Activated CD4-positive, alpha-beta memory T cell treated with anti-CD3 and anti-CD28 coated beads for 36 hours (primary cell): ENCODE data around the gene MEGF6. TPM values are rescaled to one million over a fixed set of nuclear protein-coding genes. Genes with fewer than 3 reads are reported as not detected.

Experiments
- CTCF ChIA-PET: fragments of 350-600 bp; sonication (Branson Sonifier 250); formaldehyde crosslinking; loops from one replicate; lab custom pipeline; 2021; ENCODE audit warnings: antibody characterized with exemption, inconsistent platforms; lab: Charles Lee
- POLR2A ChIA-PET: fragments of 350-600 bp; sonication (Branson Sonifier 250); formaldehyde crosslinking; loops from one replicate; lab custom pipeline; 2021; ENCODE audit warnings: antibody characterized with exemption; lab: Charles Lee
- DNase-seq: peaks from one replicate; pipeline ENCODE4 v3.0.0-alpha.2; 2020
- H3K27ac Mint-ChIP-seq: one replicate; pipeline ENCODE4 v1.8.0; 2021; ENCODE audit warnings: mixed read lengths
- H3K27me3 Mint-ChIP-seq: one replicate; pipeline ENCODE4 v1.8.0; 2021; ENCODE audit warnings: mixed read lengths
- H3K36me3 Mint-ChIP-seq: one replicate; pipeline ENCODE4 v1.8.0; 2021; ENCODE audit warnings: mixed read lengths
- H3K4me1 Mint-ChIP-seq: one replicate; pipeline ENCODE4 v1.8.0; 2021; ENCODE audit warnings: low read depth, mixed read lengths
- H3K4me3 Mint-ChIP-seq: one replicate; pipeline ENCODE4 v1.8.0; 2021; ENCODE audit warnings: mild to moderate bottlenecking, mixed read lengths
- H3K9me3 Mint-ChIP-seq: one replicate; pipeline ENCODE4 v1.8.0; 2021; ENCODE audit warnings: mixed read lengths
- intact Hi-C: fragments of 100-400 bp; cut with micrococcal nuclease; formaldehyde crosslinking; loops from one replicate; pipeline ENCODE4 v1.15.1; 2023
- total RNA-seq, 2 experiments: library from RNA; stranded (reverse); gene quantifications; one replicate each; pipeline ENCODE4 v1.2.3, GENCODE V29; 2021

Gene MEGF6
- total RNA-seq, 2 experiments from 2014 or later: 6.8 to 9.8 TPM

- no peak for DNase-seq
- H3K4me3 Mint-ChIP-seq: no peak overlapping the region
- peaks cover 2% of the 10 kb centered on the region for H3K9me3 Mint-ChIP-seq
- no peaks in the 10 kb centered on the region for H3K36me3 Mint-ChIP-seq
- ChIA-PET CTCF (no interaction called here), POLR2A (no interaction called here)
- no peak overlapping the region for H3K27ac Mint-ChIP-seq
- no peaks in the 10 kb centered on the region for H3K27me3 Mint-ChIP-seq
- intact Hi-C loops: no loop called here
- H3K4me1 Mint-ChIP-seq: no peaks in the 10 kb centered on the region
Observed at GRCh38 chr1:3561702-3562101, 49.6 kb downstream of the MEGF6 start.

GRCh38 chr1:3560981-3561380, 50.3 kb downstream of the MEGF6 start:
- Mint-ChIP-seq H3K36me3 (no peaks in the 10 kb centered on the region), H3K9me3 (peaks cover 2% of the 10 kb centered on the region), H3K4me3 (no peak overlapping the region), H3K4me1 (no peaks in the 10 kb centered on the region), H3K27me3 (no peaks in the 10 kb centered on the region), H3K27ac (no peak overlapping the region)
- CTCF ChIA-PET: no interaction called here
- POLR2A ChIA-PET: no interaction called here
- intact Hi-C loops: no loop called here
- DNase-seq: no peak

DNA sequence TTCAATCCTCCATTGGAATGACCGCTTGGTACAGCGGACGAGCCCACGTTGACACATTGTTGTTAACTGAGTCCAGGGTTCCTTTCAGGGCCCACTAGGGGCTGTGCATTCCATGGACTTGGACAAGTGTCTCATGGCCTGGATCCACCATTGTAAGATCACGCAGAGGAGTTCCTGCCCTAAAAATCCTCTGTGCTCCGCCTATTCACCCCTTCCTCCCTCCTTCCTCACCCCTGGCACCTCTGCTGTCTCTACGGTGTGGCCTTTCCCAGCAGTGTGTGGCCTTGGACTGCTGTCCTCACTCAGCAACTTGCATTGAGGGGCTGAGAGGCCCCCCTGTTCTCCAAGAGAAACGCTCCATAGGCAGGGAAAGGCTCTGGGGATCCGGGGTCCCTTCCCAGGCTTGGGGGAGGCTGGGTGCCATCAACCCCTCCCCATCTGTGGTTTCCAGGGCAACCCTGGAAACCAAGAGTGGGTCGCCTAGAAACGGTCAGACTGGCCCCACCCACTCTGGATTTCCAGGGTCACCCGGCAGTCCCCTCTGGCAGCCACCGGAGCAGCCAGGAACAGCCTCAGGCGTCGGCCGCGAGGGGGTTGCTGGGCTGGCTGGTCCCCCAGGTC, 50.9 kb downstream of the MEGF6 start:
- H3K4me1 Mint-ChIP-seq: no peaks in the 10 kb centered on the region
- no peak for DNase-seq
- no peaks in the 10 kb centered on the region for H3K27me3 Mint-ChIP-seq
- H3K4me3 Mint-ChIP-seq: no peak overlapping the region
- ChIA-PET POLR2A (no interaction called here), CTCF (no interaction called here)
- H3K27ac Mint-ChIP-seq: no peak overlapping the region
- no peaks in the 10 kb centered on the region for H3K36me3 Mint-ChIP-seq
- H3K9me3 Mint-ChIP-seq: peaks cover 2% of the 10 kb centered on the region
- intact Hi-C loops: no loop called here

- Mint-ChIP-seq H3K36me3 (no peaks in the 10 kb centered on the region), H3K4me3 (no peak overlapping the region), H3K27me3 (no peaks in the 10 kb centered on the region), H3K9me3 (peaks cover 2% of the 10 kb centered on the region), H3K4me1 (no peaks in the 10 kb centered on the region), H3K27ac (no peak overlapping the region)
- ChIA-PET POLR2A (no interaction called here), CTCF (no interaction called here)
- intact Hi-C loops: no loop called here
- no peak for DNase-seq
Observed at GRCh38 chr1:3558036-3558726, 53.1 kb downstream of the MEGF6 start.

GRCh38 chr1:3557366-3557765, 53.9 kb downstream of the MEGF6 start:
- intact Hi-C loops: no loop called here
- Mint-ChIP-seq H3K9me3 (peaks cover 2% of the 10 kb centered on the region), H3K36me3 (no peaks in the 10 kb centered on the region), H3K27ac (no peak overlapping the region), H3K4me1 (no peaks in the 10 kb centered on the region), H3K27me3 (no peaks in the 10 kb centered on the region), H3K4me3 (no peak overlapping the region)
- no peak for DNase-seq
- ChIA-PET CTCF (no interaction called here), POLR2A (no interaction called here)

- CTCF ChIA-PET: interaction anchor here (0.7 kb wide), 1 partner anchor 469 kb away, joined by 3 read pairs; no protein-coding TSS in a partner anchor
- intact Hi-C loops: no loop called here
- Mint-ChIP-seq H3K27me3 (no peaks in the 10 kb centered on the region), H3K4me3 (no peak overlapping the region), H3K4me1 (no peaks in the 10 kb centered on the region), H3K9me3 (peaks cover 2% of the 10 kb centered on the region), H3K36me3 (no peaks in the 10 kb centered on the region), H3K27ac (no peak overlapping the region)
- no peak for DNase-seq
- POLR2A ChIA-PET: no interaction called here
Observed at GRCh38 chr1:3556336-3556735, 55.0 kb downstream of the MEGF6 start.

GRCh38 chr1:3555131-3555920, 56.0 kb downstream of the MEGF6 start:
- Mint-ChIP-seq H3K9me3 (peaks cover 2% of the 10 kb centered on the region), H3K27ac (no peak overlapping the region), H3K36me3 (no peaks in the 10 kb centered on the region), H3K27me3 (no peaks in the 10 kb centered on the region), H3K4me1 (no peaks in the 10 kb centered on the region), H3K4me3 (no peak overlapping the region)
- ChIA-PET POLR2A (no interaction called here), CTCF (no interaction called here)
- no peak for DNase-seq
- intact Hi-C loops: no loop called here

- ChIA-PET POLR2A (interaction anchor here (0.6 kb wide), 1 partner anchor 190 kb away, joined by 3 read pairs; no protein-coding TSS in a partner anchor), CTCF (no interaction called here)
- DNase-seq: no peak
- Mint-ChIP-seq H3K27ac (no peak overlapping the region), H3K27me3 (no peaks in the 10 kb centered on the region), H3K36me3 (no peaks in the 10 kb centered on the region), H3K9me3 (peaks cover 2% of the 10 kb centered on the region), H3K4me1 (no peaks in the 10 kb centered on the region), H3K4me3 (no peak overlapping the region)
- intact Hi-C loops: no loop called here
Observed at GRCh38 chr1:3553940-3554223, 57.4 kb downstream of the MEGF6 start.

- Mint-ChIP-seq H3K4me3 (no peak overlapping the region), H3K4me1 (no peaks in the 10 kb centered on the region), H3K9me3 (peaks cover 2% of the 10 kb centered on the region), H3K36me3 (no peaks in the 10 kb centered on the region), H3K27ac (no peak overlapping the region), H3K27me3 (no peaks in the 10 kb centered on the region)
- ChIA-PET POLR2A (no interaction called here), CTCF (no interaction called here)
- intact Hi-C loops: no loop called here
- no peak for DNase-seq
Observed at GRCh38 chr1:3553166-3553939, 58.0 kb downstream of the MEGF6 start.

DNA sequence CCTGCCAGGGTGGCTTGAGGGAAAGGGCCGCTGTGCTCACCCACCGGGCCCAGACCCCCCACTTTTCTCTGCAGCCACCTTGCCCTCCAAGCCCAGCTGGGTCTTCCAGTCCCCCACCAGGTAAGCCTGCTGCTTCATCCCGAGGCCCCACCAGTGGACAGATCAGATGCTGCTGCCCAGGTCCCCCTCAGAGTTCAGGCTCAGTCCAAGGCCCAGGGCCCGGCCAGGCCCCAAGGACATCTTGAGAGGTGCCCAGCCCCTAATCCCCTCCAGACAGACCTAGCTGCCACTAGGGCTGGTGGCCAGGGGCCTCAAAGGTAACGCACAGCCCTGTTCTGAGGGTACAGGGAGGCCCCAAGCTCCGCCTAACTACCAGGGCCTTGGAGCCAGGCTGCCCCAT, 58.6 kb downstream of the MEGF6 start:
- Mint-ChIP-seq H3K4me3 (no peak overlapping the region), H3K4me1 (no peaks in the 10 kb centered on the region), H3K27me3 (no peaks in the 10 kb centered on the region), H3K9me3 (no peaks in the 10 kb centered on the region), H3K27ac (no peak overlapping the region), H3K36me3 (no peaks in the 10 kb centered on the region)
- DNase-seq: no peak
- ChIA-PET CTCF (no interaction called here), POLR2A (no interaction called here)
- intact Hi-C loops: no loop called here

DNA sequence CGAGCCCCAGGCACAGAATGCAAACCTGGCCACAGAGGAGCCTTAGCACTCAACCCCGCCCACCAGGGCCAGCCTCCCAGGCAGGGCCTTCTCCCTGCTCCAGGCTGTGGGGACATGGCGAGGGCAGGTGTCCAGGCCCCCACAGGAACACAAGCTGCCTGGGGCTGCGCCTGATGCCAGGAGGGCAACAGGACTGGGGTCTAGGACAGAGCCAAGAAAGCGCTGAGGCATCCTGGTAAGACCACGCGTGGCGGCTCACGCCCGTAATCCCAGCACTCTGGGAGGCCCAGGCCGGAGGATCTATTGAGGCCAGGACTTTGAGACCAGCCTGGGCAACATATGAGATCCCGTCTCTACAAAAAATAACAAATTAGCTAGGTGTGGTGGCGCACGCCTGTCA, 59.1 kb downstream of the MEGF6 start:
- Mint-ChIP-seq H3K27me3 (no peaks in the 10 kb centered on the region), H3K36me3 (no peaks in the 10 kb centered on the region), H3K27ac (no peak overlapping the region), H3K4me1 (no peaks in the 10 kb centered on the region), H3K9me3 (no peaks in the 10 kb centered on the region), H3K4me3 (no peak overlapping the region)
- CTCF ChIA-PET: no interaction called here
- POLR2A ChIA-PET: no interaction called here
- intact Hi-C loops: no loop called here
- DNase-seq: no peak

DNA sequence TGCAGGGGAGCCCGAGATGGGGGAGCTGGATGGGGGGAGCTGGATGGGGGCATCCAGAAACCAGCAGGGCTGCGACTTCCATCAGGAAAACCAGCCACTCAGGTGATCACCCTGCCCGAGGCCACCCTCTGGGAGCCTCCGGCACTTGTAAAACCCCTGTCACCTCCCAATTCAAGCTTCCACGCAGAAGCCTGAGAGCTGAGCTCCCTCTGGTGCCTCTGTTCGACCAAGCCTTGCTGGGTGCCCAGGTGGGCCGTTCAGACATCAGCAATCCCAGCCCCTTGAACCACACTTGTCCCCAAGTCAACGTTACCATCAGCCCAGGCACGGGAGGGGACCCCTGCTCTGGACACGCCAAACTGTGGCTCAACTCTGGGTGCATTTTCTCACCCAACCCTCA, 59.6 kb downstream of the MEGF6 start:
- POLR2A ChIA-PET: no interaction called here
- DNase-seq: no peak
- Mint-ChIP-seq H3K4me1 (no peaks in the 10 kb centered on the region), H3K36me3 (no peaks in the 10 kb centered on the region), H3K27me3 (no peaks in the 10 kb centered on the region), H3K4me3 (no peak overlapping the region), H3K9me3 (no peaks in the 10 kb centered on the region), H3K27ac (no peak overlapping the region)
- CTCF ChIA-PET: no interaction called here
- intact Hi-C loops: no loop called here
